Liver (tissue), 9 donors: ENCODE measurements around the gene IFNGR2. TPM values are rescaled to one million over a fixed set of nuclear protein-coding genes. Genes with fewer than 3 reads are reported as not detected.

Experiments
- DNase-seq: peaks from one replicate; pipeline ENCODE4 v3.0.0-alpha.2; 2017; ENCODE audit warnings: low spot score
- H3K27ac ChIP-seq, 2 donors: one replicate each; pipeline ENCODE4 v1.7.0; 2013; ENCODE audit warnings: inconsistent platforms in 2 of 2, low read length in 2 of 2, control low read depth in 1 of 2, low read depth in 1 of 2, mild to moderate bottlenecking in 1 of 2
- H3K27me3 ChIP-seq, 4 donors: one replicate each; pipeline versions ENCODE4 v1.6.1 to v1.7.0; 2013; ENCODE audit warnings: low read length in 3 of 4, inconsistent platforms in 1 of 4, mild to moderate bottlenecking in 1 of 4, moderate library complexity in 1 of 4; ENCODE audit not compliant: control insufficient read depth in 4 of 4, insufficient read depth in 4 of 4
- H3K36me3 ChIP-seq, 4 donors: one replicate each; pipeline versions ENCODE4 v1.6.1 to v1.7.0; 2013; ENCODE audit warnings: low read length in 3 of 4, mild to moderate bottlenecking in 3 of 4, low read depth in 1 of 4, moderate library complexity in 1 of 4; ENCODE audit not compliant: control insufficient read depth in 4 of 4, insufficient read depth in 3 of 4
- H3K4me1 ChIP-seq, 4 donors: one replicate each; pipeline versions ENCODE4 v1.6.1 to v1.7.0; 2013; ENCODE audit warnings: low read length in 3 of 4, mild to moderate bottlenecking in 3 of 4, moderate library complexity in 1 of 4; ENCODE audit not compliant: control insufficient read depth in 4 of 4, insufficient read depth in 4 of 4
- H3K4me3 ChIP-seq, 3 donors: one replicate each; pipeline versions ENCODE4 v1.6.1 to v1.7.0; 2013; ENCODE audit warnings: low read length in 3 of 3, control low read depth in 1 of 3, low read depth in 1 of 3, mild to moderate bottlenecking in 1 of 3
- H3K9ac ChIP-seq, 2 donors: one replicate each; pipeline ENCODE4 v1.7.0; 2013; ENCODE audit warnings: low read length in 2 of 2, mild to moderate bottlenecking in 2 of 2, moderate library complexity in 2 of 2, control low read depth in 1 of 2, low read depth in 1 of 2
- H3K9me3 ChIP-seq, 4 donors: one replicate each; pipeline versions ENCODE4 v1.6.1 to v1.7.0; 2013; ENCODE audit warnings: low read length in 3 of 4; ENCODE audit not compliant: control insufficient read depth in 4 of 4
- EGR1 ChIP-seq, 2 donors: IDR thresholded peaks; 2 replicates each; pipeline ENCODE4 v1.6.1; 2016 to 2018; ENCODE audit warnings: antibody characterized with exemption in 2 of 2, low read depth in 2 of 2
- FOXA1 ChIP-seq: IDR thresholded peaks from 2 replicates; pipeline ENCODE4 v1.6.1; 2016; ENCODE audit warnings: antibody characterized with exemption
- FOXA2 ChIP-seq: IDR thresholded peaks from 2 replicates; pipeline ENCODE4 v1.6.1; 2016; ENCODE audit warnings: antibody characterized with exemption
- GABPA ChIP-seq, 2 donors: IDR thresholded peaks in 1 of 2; conservative IDR thresholded peaks in 1 of 2; 2 replicates each; pipeline ENCODE4 v1.6.1; 2016; ENCODE audit warnings: antibody characterized with exemption in 2 of 2, mild to moderate bottlenecking in 1 of 2, moderate library complexity in 1 of 2
- HNF4A ChIP-seq, 2 donors: conservative IDR thresholded peaks; 2 replicates each; pipeline ENCODE4 v1.6.1; 2016; ENCODE audit warnings: antibody characterized with exemption in 2 of 2, mild to moderate bottlenecking in 2 of 2
- HNF4G ChIP-seq: IDR thresholded peaks from 2 replicates; pipeline ENCODE4 v1.6.1; 2016; ENCODE audit warnings: antibody characterized with exemption
- JUND ChIP-seq, 2 donors: IDR thresholded peaks; 2 replicates each; pipeline ENCODE4 v1.6.1; 2016; ENCODE audit warnings: antibody characterized with exemption in 2 of 2
- NR2F2 ChIP-seq: IDR thresholded peaks from 2 replicates; pipeline ENCODE4 v1.6.1; 2016; ENCODE audit warnings: antibody characterized with exemption
- RAD21 ChIP-seq, 2 donors: IDR thresholded peaks; 2 replicates each; pipeline ENCODE4 v1.6.1; 2016; ENCODE audit warnings: antibody characterized with exemption in 2 of 2, mild to moderate bottlenecking in 2 of 2
- RXRA ChIP-seq, 2 donors: IDR thresholded peaks; 2 replicates each; pipeline ENCODE4 v1.6.1; 2017 to 2018; ENCODE audit warnings: antibody characterized with exemption in 2 of 2, mild to moderate bottlenecking in 1 of 2
- SP1 ChIP-seq: IDR thresholded peaks from 2 replicates; pipeline ENCODE4 v1.6.1; 2018; ENCODE audit warnings: antibody characterized with exemption, mild to moderate bottlenecking
- TAF1 ChIP-seq: conservative IDR thresholded peaks from 2 replicates; pipeline ENCODE4 v1.6.1; 2016; ENCODE audit warnings: antibody characterized with exemption, mild to moderate bottlenecking
- YY1 ChIP-seq: IDR thresholded peaks from 2 replicates; pipeline ENCODE4 v1.6.1; 2016; ENCODE audit warnings: antibody characterized with exemption, mild to moderate bottlenecking
- WGBS: extraction: QIAGEN DNeasy Blood & Tissue Kit; methylation state at CpG from one replicate; pipeline ENCODE4 v1.1.7; 2013; 5-methylcytosine and 5-hydroxymethylcytosine counted together
- polyA plus RNA-seq, 2 donors: library from polyadenylated mRNA; stranded (reverse) in 1 of 2; unstranded in 1 of 2; fragments of 200-250 nt in 1 of 2; fragments of >200 nt in 1 of 2; fragmentation: Nextera tagmentation in 1 of 2; extraction: Ambion mirVana in 1 of 2; gene quantifications; one replicate each; pipeline versions ENCODE4 v1.2.1 to v1.2.3, GENCODE V29; 2013 to 2015
- total RNA-seq, 2 donors: library from RNA; depleted of rRNA; stranded (reverse); fragments of >200 nt; gene quantifications; one replicate each; pipeline ENCODE4 v1.2.3, GENCODE V29; 2014
- TF ChIP-seq, protein P1 (sequence below): IDR thresholded peaks from 2 replicates; pipeline ENCODE4 v1.6.1; 2016; ENCODE audit warnings: antibody characterized with exemption
- TF ChIP-seq, protein P2 (sequence below): IDR thresholded peaks from 2 replicates; pipeline ENCODE4 v1.6.1; 2016; ENCODE audit warnings: antibody characterized with exemption, mild to moderate bottlenecking
- TF ChIP-seq, protein P3 (sequence below): IDR thresholded peaks from 2 replicates; pipeline ENCODE4 v1.6.1; 2016; ENCODE audit warnings: antibody characterized with exemption
- TF ChIP-seq, protein P4 (sequence below): IDR thresholded peaks from 2 replicates; pipeline ENCODE4 v1.6.1; 2016; ENCODE audit warnings: antibody characterized with exemption
- TF ChIP-seq, protein P5 (sequence below): fragments of 150-350 bp; IDR thresholded peaks from 2 replicates; pipeline ENCODE4 v1.5.1; 2017; ENCODE audit warnings: improper control_type of control experiment, low read depth, low read length; ENCODE audit not compliant: missing input control
- donor health status: healthy.
- donor health status: healthy.
- donor health status: healthy.
- donor health status: healthy.
- donor health status: healthy.

The IFNGR2 gene
- total and polyA plus RNA-seq, 4 donors: 23.0 to 24.3 (median 23.4) TPM

DNA sequence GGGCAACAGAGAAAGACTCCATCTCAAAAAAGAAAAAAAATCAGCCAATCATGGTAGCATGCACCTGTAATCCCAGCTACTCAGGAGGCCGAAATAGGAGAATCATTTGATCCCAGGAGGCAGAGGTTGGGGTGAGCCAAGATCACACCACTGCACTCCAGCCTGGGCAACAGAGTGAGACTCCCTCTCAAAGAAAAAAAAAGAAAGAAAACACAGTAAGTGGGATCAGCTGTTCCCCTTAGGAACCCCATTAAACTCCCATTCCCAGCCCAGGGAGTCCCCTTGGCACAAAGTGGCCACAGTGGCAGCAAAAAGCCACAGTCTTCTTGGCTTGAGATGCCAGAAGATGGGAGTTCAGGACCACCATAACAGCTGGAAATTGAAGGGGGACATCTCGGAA is 67.5 kb downstream of the IFNGR2 start:
- TF ChIP-seq RXRA (IDR thresholded peaks at IDR 0.05) (no peak), HNF4G (no peak), HNF4A (conservative IDR thresholded peaks at IDR 0.05) (no peak), RAD21 (IDR thresholded peaks at IDR 0.05) (no peak), FOXA1 (no peak), JUND (IDR thresholded peaks at IDR 0.05) (no peak), SP1 (no peak), EGR1 (IDR thresholded peaks at IDR 0.05; ENCODE audit: low read depth in 2 of 2) (no peak), YY1 (no peak), NR2F2 (no peak), GABPA (IDR thresholded peaks at IDR 0.05 in 1 of 2, conservative IDR thresholded peaks at IDR 0.05 in 1 of 2) (no peak), FOXA2 (no peak), TAF1 (no peak)
- TF ChIP-seq, protein P1, sequence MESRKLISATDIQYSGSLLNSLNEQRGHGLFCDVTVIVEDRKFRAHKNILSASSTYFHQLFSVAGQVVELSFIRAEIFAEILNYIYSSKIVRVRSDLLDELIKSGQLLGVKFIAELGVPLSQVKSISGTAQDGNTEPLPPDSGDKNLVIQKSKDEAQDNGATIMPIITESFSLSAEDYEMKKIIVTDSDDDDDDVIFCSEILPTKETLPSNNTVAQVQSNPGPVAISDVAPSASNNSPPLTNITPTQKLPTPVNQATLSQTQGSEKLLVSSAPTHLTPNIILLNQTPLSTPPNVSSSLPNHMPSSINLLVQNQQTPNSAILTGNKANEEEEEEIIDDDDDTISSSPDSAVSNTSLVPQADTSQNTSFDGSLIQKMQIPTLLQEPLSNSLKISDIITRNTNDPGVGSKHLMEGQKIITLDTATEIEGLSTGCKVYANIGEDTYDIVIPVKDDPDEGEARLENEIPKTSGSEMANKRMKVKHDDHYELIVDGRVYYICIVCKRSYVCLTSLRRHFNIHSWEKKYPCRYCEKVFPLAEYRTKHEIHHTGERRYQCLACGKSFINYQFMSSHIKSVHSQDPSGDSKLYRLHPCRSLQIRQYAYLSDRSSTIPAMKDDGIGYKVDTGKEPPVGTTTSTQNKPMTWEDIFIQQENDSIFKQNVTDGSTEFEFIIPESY: no peak
- TF ChIP-seq, protein P2, sequence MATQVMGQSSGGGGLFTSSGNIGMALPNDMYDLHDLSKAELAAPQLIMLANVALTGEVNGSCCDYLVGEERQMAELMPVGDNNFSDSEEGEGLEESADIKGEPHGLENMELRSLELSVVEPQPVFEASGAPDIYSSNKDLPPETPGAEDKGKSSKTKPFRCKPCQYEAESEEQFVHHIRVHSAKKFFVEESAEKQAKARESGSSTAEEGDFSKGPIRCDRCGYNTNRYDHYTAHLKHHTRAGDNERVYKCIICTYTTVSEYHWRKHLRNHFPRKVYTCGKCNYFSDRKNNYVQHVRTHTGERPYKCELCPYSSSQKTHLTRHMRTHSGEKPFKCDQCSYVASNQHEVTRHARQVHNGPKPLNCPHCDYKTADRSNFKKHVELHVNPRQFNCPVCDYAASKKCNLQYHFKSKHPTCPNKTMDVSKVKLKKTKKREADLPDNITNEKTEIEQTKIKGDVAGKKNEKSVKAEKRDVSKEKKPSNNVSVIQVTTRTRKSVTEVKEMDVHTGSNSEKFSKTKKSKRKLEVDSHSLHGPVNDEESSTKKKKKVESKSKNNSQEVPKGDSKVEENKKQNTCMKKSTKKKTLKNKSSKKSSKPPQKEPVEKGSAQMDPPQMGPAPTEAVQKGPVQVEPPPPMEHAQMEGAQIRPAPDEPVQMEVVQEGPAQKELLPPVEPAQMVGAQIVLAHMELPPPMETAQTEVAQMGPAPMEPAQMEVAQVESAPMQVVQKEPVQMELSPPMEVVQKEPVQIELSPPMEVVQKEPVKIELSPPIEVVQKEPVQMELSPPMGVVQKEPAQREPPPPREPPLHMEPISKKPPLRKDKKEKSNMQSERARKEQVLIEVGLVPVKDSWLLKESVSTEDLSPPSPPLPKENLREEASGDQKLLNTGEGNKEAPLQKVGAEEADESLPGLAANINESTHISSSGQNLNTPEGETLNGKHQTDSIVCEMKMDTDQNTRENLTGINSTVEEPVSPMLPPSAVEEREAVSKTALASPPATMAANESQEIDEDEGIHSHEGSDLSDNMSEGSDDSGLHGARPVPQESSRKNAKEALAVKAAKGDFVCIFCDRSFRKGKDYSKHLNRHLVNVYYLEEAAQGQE: no peak
- TF ChIP-seq, protein P3, sequence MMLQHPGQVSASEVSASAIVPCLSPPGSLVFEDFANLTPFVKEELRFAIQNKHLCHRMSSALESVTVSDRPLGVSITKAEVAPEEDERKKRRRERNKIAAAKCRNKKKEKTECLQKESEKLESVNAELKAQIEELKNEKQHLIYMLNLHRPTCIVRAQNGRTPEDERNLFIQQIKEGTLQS: no peak
- TF ChIP-seq, protein P4, sequence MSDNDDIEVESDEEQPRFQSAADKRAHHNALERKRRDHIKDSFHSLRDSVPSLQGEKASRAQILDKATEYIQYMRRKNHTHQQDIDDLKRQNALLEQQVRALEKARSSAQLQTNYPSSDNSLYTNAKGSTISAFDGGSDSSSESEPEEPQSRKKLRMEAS: no peak
- TF ChIP-seq, protein P5, sequence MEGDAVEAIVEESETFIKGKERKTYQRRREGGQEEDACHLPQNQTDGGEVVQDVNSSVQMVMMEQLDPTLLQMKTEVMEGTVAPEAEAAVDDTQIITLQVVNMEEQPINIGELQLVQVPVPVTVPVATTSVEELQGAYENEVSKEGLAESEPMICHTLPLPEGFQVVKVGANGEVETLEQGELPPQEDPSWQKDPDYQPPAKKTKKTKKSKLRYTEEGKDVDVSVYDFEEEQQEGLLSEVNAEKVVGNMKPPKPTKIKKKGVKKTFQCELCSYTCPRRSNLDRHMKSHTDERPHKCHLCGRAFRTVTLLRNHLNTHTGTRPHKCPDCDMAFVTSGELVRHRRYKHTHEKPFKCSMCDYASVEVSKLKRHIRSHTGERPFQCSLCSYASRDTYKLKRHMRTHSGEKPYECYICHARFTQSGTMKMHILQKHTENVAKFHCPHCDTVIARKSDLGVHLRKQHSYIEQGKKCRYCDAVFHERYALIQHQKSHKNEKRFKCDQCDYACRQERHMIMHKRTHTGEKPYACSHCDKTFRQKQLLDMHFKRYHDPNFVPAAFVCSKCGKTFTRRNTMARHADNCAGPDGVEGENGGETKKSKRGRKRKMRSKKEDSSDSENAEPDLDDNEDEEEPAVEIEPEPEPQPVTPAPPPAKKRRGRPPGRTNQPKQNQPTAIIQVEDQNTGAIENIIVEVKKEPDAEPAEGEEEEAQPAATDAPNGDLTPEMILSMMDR: no peak
- Histone ChIP-seq H3K4me1 (peaks cover 0 to 3% (median 0%) of the 10 kb centered on the region in 4 donors), H3K36me3 (no peaks in the 10 kb centered on the region), H3K9ac (no peak overlapping the region), H3K27ac (no peak overlapping the region), H3K4me3 (no peak overlapping the region), H3K9me3 (no peaks in the 10 kb centered on the region), H3K27me3 (no peaks in the 10 kb centered on the region)
- WGBS: 96% methylated on average over 2 of the region's 2 CpGs
- no peak for DNase-seq
